ENCODE measurements around the gene TTC28.

TTC28 gene

DNA sequence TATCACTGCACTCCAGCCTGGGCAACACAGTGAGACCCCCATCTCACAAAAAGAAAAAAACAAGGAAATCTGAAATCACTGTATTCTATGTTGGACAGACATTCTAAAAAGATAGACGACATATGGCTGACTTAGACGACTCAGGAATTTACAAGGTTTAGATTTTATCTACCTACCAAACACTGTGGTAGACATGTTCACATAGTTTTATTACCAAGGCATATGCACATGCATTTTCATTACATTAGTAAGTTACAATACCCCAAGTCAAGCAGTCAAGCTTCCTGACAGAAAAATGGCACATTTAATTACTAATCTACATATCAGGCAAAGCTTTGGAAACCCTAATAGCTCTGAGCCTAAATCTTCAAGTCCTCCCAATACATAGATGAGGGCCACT, 262.2 kb downstream of the TTC28 start:
- WGBS: 86% methylated on average over 2 of the region's 2 CpGs
- no peak overlapping the region for H3K4ac ChIP-seq (ENCODE audit: low read depth in 1 of 2, low read length in 2 of 2)
- no peak for DNase-seq
- no peak overlapping the region for H3K4me2 ChIP-seq (ENCODE audit: low read length, poor library complexity, severe bottlenecking)
- H2AK5ac ChIP-seq (ENCODE audit: low read length, severe bottlenecking): no peak overlapping the region
- no peaks in the 10 kb centered on the region for H3K9me3 ChIP-seq (ENCODE audit: control insufficient read depth, low read length)
- H2BK15ac ChIP-seq (ENCODE audit: low read depth, poor library complexity, severe bottlenecking): no peak overlapping the region
- no peak overlapping the region for H2AFZ ChIP-seq (ENCODE audit: low read depth, low read length)
- H2BK120ac ChIP-seq (ENCODE audit: low read depth, low read length): no peak overlapping the region
- H3K18ac ChIP-seq (ENCODE audit: low read depth in 1 of 2, low read length in 2 of 2): no peak overlapping the region
- H2BK12ac ChIP-seq (ENCODE audit: low read length in 2 of 2): no peak overlapping the region
- H2BK5ac ChIP-seq (ENCODE audit: low read depth, low read length, poor library complexity, severe bottlenecking): no peak overlapping the region
- H4K8ac ChIP-seq (ENCODE audit: low read length): no peak overlapping the region
- peaks cover 8% of the 10 kb centered on the region for H3K79me1 ChIP-seq (replicated peaks; ENCODE audit: low read length, poor library complexity, severe bottlenecking)
- H3K4me3 ChIP-seq (ENCODE audit: insufficient read depth in 1 of 2, low read depth in 1 of 2, low read length in 2 of 2): no peak overlapping the region
- no peak overlapping the region for H3K14ac ChIP-seq (ENCODE audit: low read length in 2 of 2)
- H3K4me1 ChIP-seq (ENCODE audit: control insufficient read depth, insufficient read depth, low read depth, low read length): no peaks in the 10 kb centered on the region
- no peak overlapping the region for H4K91ac ChIP-seq (ENCODE audit: low read length)
- H3K9ac ChIP-seq (ENCODE audit: low read length): no peak overlapping the region
- H3K27ac ChIP-seq (ENCODE audit: low read length, poor library complexity, severe bottlenecking): no peak overlapping the region
- no peak overlapping the region for H3K23ac ChIP-seq (ENCODE audit: low read length in 2 of 2)
- H3K27me3 ChIP-seq (ENCODE audit: control insufficient read depth in 1 of 2, insufficient read depth in 1 of 2, low read length in 2 of 2): no peaks in the 10 kb centered on the region
- H3K36me3 ChIP-seq (ENCODE audit: control insufficient read depth in 1 of 2, insufficient read depth in 2 of 2, low read depth in 1 of 2, low read length in 2 of 2): no peaks in the 10 kb centered on the region

DNA sequence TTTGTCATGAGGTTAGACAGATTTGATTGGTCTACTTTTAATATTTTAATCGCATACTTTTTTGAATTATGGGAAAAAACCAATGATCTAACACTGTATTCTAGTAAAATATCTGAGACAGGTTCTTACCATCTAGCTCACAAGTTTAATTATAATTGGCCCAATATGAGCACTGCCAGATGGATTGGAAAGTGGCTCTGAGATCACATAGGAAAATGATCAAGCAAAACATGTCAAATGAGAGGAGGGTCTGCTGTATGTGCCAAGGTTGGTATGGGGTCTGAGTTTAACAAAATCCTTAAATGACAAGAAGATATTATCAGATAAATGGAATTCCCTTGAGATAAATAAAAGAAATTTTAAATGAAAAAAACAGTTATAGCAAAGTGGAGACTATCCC, 264.7 kb downstream of the TTC28 start:
- no peak overlapping the region for H3K4ac ChIP-seq (ENCODE audit: low read depth in 1 of 2, low read length in 2 of 2)
- no peak for DNase-seq

DNA sequence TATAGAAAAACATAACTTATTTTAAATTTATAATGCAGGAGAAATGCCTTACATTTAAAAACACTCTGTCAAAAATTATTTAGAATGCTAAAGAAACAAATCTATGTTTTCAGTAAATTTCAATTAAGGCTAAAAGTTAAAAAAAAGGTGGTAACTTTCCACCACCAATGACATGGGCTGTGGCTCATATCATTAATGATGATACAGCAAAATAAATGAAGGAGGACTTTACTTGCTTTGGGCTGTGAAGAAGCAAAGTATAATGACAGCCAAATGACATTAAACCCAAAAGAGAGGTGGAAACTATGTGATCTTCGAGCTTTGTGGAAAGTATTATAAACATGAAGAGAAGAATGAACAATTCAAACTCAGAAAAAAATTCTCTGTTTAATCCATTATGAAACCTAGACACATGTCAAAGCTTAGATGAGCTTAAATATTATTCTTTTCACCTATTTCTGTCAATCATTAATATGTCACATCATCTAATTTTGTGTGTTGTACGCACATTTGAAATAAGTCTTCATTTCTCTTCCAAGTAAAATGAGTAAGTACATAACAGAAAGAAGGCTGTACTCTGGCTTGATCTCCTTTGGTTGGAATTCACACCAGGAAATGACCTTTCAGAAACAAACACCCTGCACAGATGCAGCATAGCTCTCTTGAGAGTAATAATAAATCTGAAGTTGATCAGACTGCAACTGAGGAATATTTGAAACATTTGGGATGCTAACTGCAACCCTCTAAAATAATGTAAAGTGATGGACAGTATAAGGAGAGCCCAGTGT, 265.8 kb downstream of the TTC28 start:
- no peak overlapping the region for H2BK120ac ChIP-seq (ENCODE audit: low read depth, low read length)
- H3K79me1 ChIP-seq (replicated peaks; ENCODE audit: low read length, poor library complexity, severe bottlenecking): peaks cover 11% of the 10 kb centered on the region
- peak overlapping the region; percentile 23 for H3K9ac ChIP-seq (ENCODE audit: low read length)
- H3K4ac ChIP-seq (ENCODE audit: low read depth in 1 of 2, low read length in 2 of 2): no peak overlapping the region
- H3K4me3 ChIP-seq (ENCODE audit: insufficient read depth in 1 of 2, low read depth in 1 of 2, low read length in 2 of 2): no peak overlapping the region
- no peak overlapping the region for H4K91ac ChIP-seq (ENCODE audit: low read length)
- WGBS: no CpG with 5 or more reads among the region's 2 CpGs
- no peak overlapping the region for H2BK5ac ChIP-seq (ENCODE audit: low read depth, low read length, poor library complexity, severe bottlenecking)
- no peak overlapping the region for H3K4me2 ChIP-seq (ENCODE audit: low read length, poor library complexity, severe bottlenecking)
- H3K27me3 ChIP-seq (ENCODE audit: control insufficient read depth in 1 of 2, insufficient read depth in 1 of 2, low read length in 2 of 2): no peaks in the 10 kb centered on the region
- no peak overlapping the region for H2AK5ac ChIP-seq (ENCODE audit: low read length, severe bottlenecking)
- H2AFZ ChIP-seq (ENCODE audit: low read depth, low read length): no peak overlapping the region
- H3K9me3 ChIP-seq (ENCODE audit: control insufficient read depth, low read length): no peaks in the 10 kb centered on the region
- no peaks in the 10 kb centered on the region for H3K4me1 ChIP-seq (ENCODE audit: control insufficient read depth, insufficient read depth, low read depth, low read length)
- no peak overlapping the region for H3K27ac ChIP-seq (ENCODE audit: low read length, poor library complexity, severe bottlenecking)
- no peaks in the 10 kb centered on the region for H3K36me3 ChIP-seq (ENCODE audit: control insufficient read depth in 1 of 2, insufficient read depth in 2 of 2, low read depth in 1 of 2, low read length in 2 of 2)
- H3K14ac ChIP-seq (ENCODE audit: low read length in 2 of 2): no peak overlapping the region
- no peak overlapping the region for H3K18ac ChIP-seq (ENCODE audit: low read depth in 1 of 2, low read length in 2 of 2)
- H2BK12ac ChIP-seq (ENCODE audit: low read length in 2 of 2): no peak overlapping the region
- no peak overlapping the region for H2BK15ac ChIP-seq (ENCODE audit: low read depth, poor library complexity, severe bottlenecking)
- H4K8ac ChIP-seq (ENCODE audit: low read length): no peak overlapping the region
- no peak for DNase-seq
- H3K23ac ChIP-seq (ENCODE audit: low read length in 2 of 2): no peak overlapping the region

More for the DNA sequence above, 264.7 kb downstream of the TTC28 start:
- Histone ChIP-seq H2AK5ac (ENCODE audit: low read length, severe bottlenecking) (no peak overlapping the region), H2BK12ac (ENCODE audit: low read length in 2 of 2) (no peak overlapping the region), H3K4me3 (ENCODE audit: insufficient read depth in 1 of 2, low read depth in 1 of 2, low read length in 2 of 2) (no peak overlapping the region), H2BK15ac (ENCODE audit: low read depth, poor library complexity, severe bottlenecking) (no peak overlapping the region), H3K14ac (ENCODE audit: low read length in 2 of 2) (no peak overlapping the region), H3K79me1 (replicated peaks; ENCODE audit: low read length, poor library complexity, severe bottlenecking) (peaks cover 11% of the 10 kb centered on the region), H3K9me3 (ENCODE audit: control insufficient read depth, low read length) (no peaks in the 10 kb centered on the region), H4K8ac (ENCODE audit: low read length) (no peak overlapping the region), H3K27me3 (ENCODE audit: control insufficient read depth in 1 of 2, insufficient read depth in 1 of 2, low read length in 2 of 2) (no peaks in the 10 kb centered on the region), H2AFZ (ENCODE audit: low read depth, low read length) (no peak overlapping the region), H2BK5ac (ENCODE audit: low read depth, low read length, poor library complexity, severe bottlenecking) (no peak overlapping the region), H3K18ac (ENCODE audit: low read depth in 1 of 2, low read length in 2 of 2) (no peak overlapping the region), H3K4me2 (ENCODE audit: low read length, poor library complexity, severe bottlenecking) (no peak overlapping the region), H3K4me1 (ENCODE audit: control insufficient read depth, insufficient read depth, low read depth, low read length) (no peaks in the 10 kb centered on the region), H2BK120ac (ENCODE audit: low read depth, low read length) (no peak overlapping the region), H3K27ac (ENCODE audit: low read length, poor library complexity, severe bottlenecking) (no peak overlapping the region), H3K9ac (ENCODE audit: low read length) (no peak overlapping the region), H4K91ac (ENCODE audit: low read length) (no peak overlapping the region), H3K23ac (ENCODE audit: low read length in 2 of 2) (no peak overlapping the region), H3K36me3 (ENCODE audit: control insufficient read depth in 1 of 2, insufficient read depth in 2 of 2, low read depth in 1 of 2, low read length in 2 of 2) (no peaks in the 10 kb centered on the region)
- WGBS: no CpG with 5 or more reads among the region's 1 CpG

DNA sequence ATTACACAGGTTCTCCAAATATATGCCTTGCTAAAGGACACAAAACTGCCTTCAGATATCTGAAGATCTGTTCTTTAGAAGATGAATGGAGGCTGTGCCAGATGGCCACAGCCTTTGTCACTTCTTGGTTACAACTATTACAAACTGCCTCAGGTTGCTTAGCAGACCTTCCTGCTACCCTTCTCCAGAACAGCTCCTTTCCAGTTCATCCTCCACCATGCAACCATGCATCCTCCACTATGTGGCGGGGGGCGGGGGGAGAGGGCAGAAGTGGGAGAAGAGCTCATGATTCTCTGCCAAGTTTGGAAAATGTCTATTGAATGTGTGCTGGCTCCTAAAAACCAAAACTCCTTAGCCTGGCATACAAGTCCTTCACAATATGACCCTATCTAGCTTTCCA, 267.5 kb downstream of the TTC28 start:
- H3K4me1 ChIP-seq (ENCODE audit: control insufficient read depth, insufficient read depth, low read depth, low read length): no peaks in the 10 kb centered on the region
- no peak overlapping the region for H2AK5ac ChIP-seq (ENCODE audit: low read length, severe bottlenecking)
- no peak overlapping the region for H2BK120ac ChIP-seq (ENCODE audit: low read depth, low read length)
- no peak overlapping the region for H3K9ac ChIP-seq (ENCODE audit: low read length)
- H2BK12ac ChIP-seq (ENCODE audit: low read length in 2 of 2): no peak overlapping the region
- no peaks in the 10 kb centered on the region for H3K27me3 ChIP-seq (ENCODE audit: control insufficient read depth in 1 of 2, insufficient read depth in 1 of 2, low read length in 2 of 2)
- H4K91ac ChIP-seq (ENCODE audit: low read length): no peak overlapping the region
- no peak overlapping the region for H2AFZ ChIP-seq (ENCODE audit: low read depth, low read length)
- no peak overlapping the region for H4K8ac ChIP-seq (ENCODE audit: low read length)
- H3K23ac ChIP-seq (ENCODE audit: low read length in 2 of 2): no peak overlapping the region
- H3K4ac ChIP-seq (ENCODE audit: low read depth in 1 of 2, low read length in 2 of 2): no peak overlapping the region
- H3K27ac ChIP-seq (ENCODE audit: low read length, poor library complexity, severe bottlenecking): no peak overlapping the region
- H3K4me2 ChIP-seq (ENCODE audit: low read length, poor library complexity, severe bottlenecking): no peak overlapping the region
- no peaks in the 10 kb centered on the region for H3K9me3 ChIP-seq (ENCODE audit: control insufficient read depth, low read length)
- no peaks in the 10 kb centered on the region for H3K36me3 ChIP-seq (ENCODE audit: control insufficient read depth in 1 of 2, insufficient read depth in 2 of 2, low read depth in 1 of 2, low read length in 2 of 2)
- H3K4me3 ChIP-seq (ENCODE audit: insufficient read depth in 1 of 2, low read depth in 1 of 2, low read length in 2 of 2): no peak overlapping the region
- H3K14ac ChIP-seq (ENCODE audit: low read length in 2 of 2): no peak overlapping the region
- 93% methylated on average over 2 of the region's 2 CpGs for WGBS
- DNase-seq: no peak
- peaks cover 11% of the 10 kb centered on the region for H3K79me1 ChIP-seq (replicated peaks; ENCODE audit: low read length, poor library complexity, severe bottlenecking)
- H3K18ac ChIP-seq (ENCODE audit: low read depth in 1 of 2, low read length in 2 of 2): no peak overlapping the region
- H2BK5ac ChIP-seq (ENCODE audit: low read depth, low read length, poor library complexity, severe bottlenecking): no peak overlapping the region
- H2BK15ac ChIP-seq (ENCODE audit: low read depth, poor library complexity, severe bottlenecking): no peak overlapping the region
